ENCODE data around the gene IL5. TPM values are rescaled to one million over a fixed set of nuclear protein-coding genes. Genes with fewer than 3 reads are reported as not detected.

IL5 gene
- total and polyA plus RNA-seq, 4 donors, result not detected

DNA sequence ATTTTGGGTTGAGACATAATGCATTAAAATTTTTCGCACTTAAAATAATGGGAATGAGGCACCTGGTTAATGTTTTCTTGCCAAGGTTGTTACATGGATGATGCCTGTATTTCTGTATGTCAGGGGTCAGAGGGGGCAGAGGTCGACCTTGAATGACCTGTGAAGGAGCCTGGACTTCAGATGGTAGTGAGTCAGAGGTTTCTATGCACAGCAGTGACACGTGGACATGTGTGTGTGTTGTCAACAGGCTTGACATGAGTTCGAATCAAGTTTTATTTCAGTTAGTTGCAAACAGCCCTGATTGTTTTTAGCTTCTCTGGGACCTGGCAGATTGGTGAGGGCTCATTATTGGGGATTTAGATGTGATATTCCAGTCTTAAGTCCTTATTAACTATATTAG lies 3.6 kb downstream of the IL5 start:
- TF ChIP-seq, protein P1, sequence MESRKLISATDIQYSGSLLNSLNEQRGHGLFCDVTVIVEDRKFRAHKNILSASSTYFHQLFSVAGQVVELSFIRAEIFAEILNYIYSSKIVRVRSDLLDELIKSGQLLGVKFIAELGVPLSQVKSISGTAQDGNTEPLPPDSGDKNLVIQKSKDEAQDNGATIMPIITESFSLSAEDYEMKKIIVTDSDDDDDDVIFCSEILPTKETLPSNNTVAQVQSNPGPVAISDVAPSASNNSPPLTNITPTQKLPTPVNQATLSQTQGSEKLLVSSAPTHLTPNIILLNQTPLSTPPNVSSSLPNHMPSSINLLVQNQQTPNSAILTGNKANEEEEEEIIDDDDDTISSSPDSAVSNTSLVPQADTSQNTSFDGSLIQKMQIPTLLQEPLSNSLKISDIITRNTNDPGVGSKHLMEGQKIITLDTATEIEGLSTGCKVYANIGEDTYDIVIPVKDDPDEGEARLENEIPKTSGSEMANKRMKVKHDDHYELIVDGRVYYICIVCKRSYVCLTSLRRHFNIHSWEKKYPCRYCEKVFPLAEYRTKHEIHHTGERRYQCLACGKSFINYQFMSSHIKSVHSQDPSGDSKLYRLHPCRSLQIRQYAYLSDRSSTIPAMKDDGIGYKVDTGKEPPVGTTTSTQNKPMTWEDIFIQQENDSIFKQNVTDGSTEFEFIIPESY (IDR thresholded peaks at IDR 0.05), result no peak
- TF ChIP-seq FOXA2 (IDR thresholded peaks at IDR 0.05), result no peak
- no peak for TF ChIP-seq SP1 (IDR thresholded peaks at IDR 0.05)
- TF ChIP-seq YY1 (IDR thresholded peaks at IDR 0.05), result no peak
- no peak for TF ChIP-seq HNF4A (conservative IDR thresholded peaks at IDR 0.05)
- no peak for TF ChIP-seq RAD21 (IDR thresholded peaks at IDR 0.05)
- no peak for TF ChIP-seq GABPA (IDR thresholded peaks at IDR 0.05 in 1 of 2, conservative IDR thresholded peaks at IDR 0.05 in 1 of 2)
- no peak for TF ChIP-seq CTCF (IDR thresholded peaks at IDR 0.05; ENCODE audit: low read depth, low read length, missing input control)
- TF ChIP-seq NR2F2 (IDR thresholded peaks at IDR 0.05), result no peak
- TF ChIP-seq JUND (IDR thresholded peaks at IDR 0.05), result no peak
- TF ChIP-seq FOXA1 (IDR thresholded peaks at IDR 0.05), result no peak
- no peak for TF ChIP-seq EGR1 (IDR thresholded peaks at IDR 0.05; ENCODE audit: low read depth in 2 of 2)
- TF ChIP-seq, protein P2, sequence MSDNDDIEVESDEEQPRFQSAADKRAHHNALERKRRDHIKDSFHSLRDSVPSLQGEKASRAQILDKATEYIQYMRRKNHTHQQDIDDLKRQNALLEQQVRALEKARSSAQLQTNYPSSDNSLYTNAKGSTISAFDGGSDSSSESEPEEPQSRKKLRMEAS (IDR thresholded peaks at IDR 0.05), result no peak
- no peak for DNase-seq (ENCODE audit: low spot score)
- Histone ChIP-seq H3K36me3 (ENCODE audit: control insufficient read depth in 4 of 4, insufficient read depth in 3 of 4, low read depth in 1 of 4, low read length in 3 of 4) (no peaks in the 10 kb centered on the region), H3K9me3 (ENCODE audit: control insufficient read depth in 4 of 4, low read length in 3 of 4) (no peaks in the 10 kb centered on the region), H3K4me3 (ENCODE audit: low read depth in 1 of 3, low read length in 3 of 3) (no peak overlapping the region), H3K27me3 (ENCODE audit: control insufficient read depth in 4 of 4, insufficient read depth in 4 of 4, low read length in 3 of 4) (no peaks in the 10 kb centered on the region), H3K9ac (ENCODE audit: low read depth in 1 of 2, low read length in 2 of 2) (no peak overlapping the region), H3K4me1 (ENCODE audit: control insufficient read depth in 4 of 4, insufficient read depth in 4 of 4, low read length in 3 of 4) (no peaks in the 10 kb centered on the region), H3K27ac (ENCODE audit: low read depth in 1 of 2, low read length in 2 of 2) (no peak overlapping the region)
- WGBS, result 69% methylated on average over 4 of the region's 4 CpGs

GRCh38 chr5:132530946-132531345 lies 12.4 kb downstream of the IL5 start:
- Histone ChIP-seq H3K27me3 (ENCODE audit: control insufficient read depth in 4 of 4, insufficient read depth in 4 of 4, low read length in 3 of 4) (no peaks in the 10 kb centered on the region), H3K9me3 (ENCODE audit: control insufficient read depth in 4 of 4, low read length in 3 of 4) (no peaks in the 10 kb centered on the region), H3K9ac (ENCODE audit: low read depth in 1 of 2, low read length in 2 of 2) (no peak overlapping the region), H3K36me3 (ENCODE audit: control insufficient read depth in 4 of 4, insufficient read depth in 3 of 4, low read depth in 1 of 4, low read length in 3 of 4) (no peaks in the 10 kb centered on the region), H3K27ac (ENCODE audit: low read depth in 1 of 2, low read length in 2 of 2) (no peak overlapping the region), H3K4me3 (ENCODE audit: low read depth in 1 of 3, low read length in 3 of 3) (no peak overlapping the region), H3K4me1 (ENCODE audit: control insufficient read depth in 4 of 4, insufficient read depth in 4 of 4, low read length in 3 of 4) (peaks cover 0 to 7% (median 0%) of the 10 kb centered on the region in 4 donors)
- no peak for DNase-seq (ENCODE audit: low spot score)
- TF ChIP-seq SP1 (IDR thresholded peaks at IDR 0.05) (no peak), FOXA2 (IDR thresholded peaks at IDR 0.05) (no peak), RAD21 (IDR thresholded peaks at IDR 0.05) (no peak), TAF1 (conservative IDR thresholded peaks at IDR 0.05) (no peak), CTCF (IDR thresholded peaks at IDR 0.05; ENCODE audit: low read depth, low read length, missing input control) (no peak), HNF4G (IDR thresholded peaks at IDR 0.05) (no peak)
- TF ChIP-seq, protein P3, sequence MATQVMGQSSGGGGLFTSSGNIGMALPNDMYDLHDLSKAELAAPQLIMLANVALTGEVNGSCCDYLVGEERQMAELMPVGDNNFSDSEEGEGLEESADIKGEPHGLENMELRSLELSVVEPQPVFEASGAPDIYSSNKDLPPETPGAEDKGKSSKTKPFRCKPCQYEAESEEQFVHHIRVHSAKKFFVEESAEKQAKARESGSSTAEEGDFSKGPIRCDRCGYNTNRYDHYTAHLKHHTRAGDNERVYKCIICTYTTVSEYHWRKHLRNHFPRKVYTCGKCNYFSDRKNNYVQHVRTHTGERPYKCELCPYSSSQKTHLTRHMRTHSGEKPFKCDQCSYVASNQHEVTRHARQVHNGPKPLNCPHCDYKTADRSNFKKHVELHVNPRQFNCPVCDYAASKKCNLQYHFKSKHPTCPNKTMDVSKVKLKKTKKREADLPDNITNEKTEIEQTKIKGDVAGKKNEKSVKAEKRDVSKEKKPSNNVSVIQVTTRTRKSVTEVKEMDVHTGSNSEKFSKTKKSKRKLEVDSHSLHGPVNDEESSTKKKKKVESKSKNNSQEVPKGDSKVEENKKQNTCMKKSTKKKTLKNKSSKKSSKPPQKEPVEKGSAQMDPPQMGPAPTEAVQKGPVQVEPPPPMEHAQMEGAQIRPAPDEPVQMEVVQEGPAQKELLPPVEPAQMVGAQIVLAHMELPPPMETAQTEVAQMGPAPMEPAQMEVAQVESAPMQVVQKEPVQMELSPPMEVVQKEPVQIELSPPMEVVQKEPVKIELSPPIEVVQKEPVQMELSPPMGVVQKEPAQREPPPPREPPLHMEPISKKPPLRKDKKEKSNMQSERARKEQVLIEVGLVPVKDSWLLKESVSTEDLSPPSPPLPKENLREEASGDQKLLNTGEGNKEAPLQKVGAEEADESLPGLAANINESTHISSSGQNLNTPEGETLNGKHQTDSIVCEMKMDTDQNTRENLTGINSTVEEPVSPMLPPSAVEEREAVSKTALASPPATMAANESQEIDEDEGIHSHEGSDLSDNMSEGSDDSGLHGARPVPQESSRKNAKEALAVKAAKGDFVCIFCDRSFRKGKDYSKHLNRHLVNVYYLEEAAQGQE (IDR thresholded peaks at IDR 0.05), result no peak
- TF ChIP-seq, protein P1 (IDR thresholded peaks at IDR 0.05), result no peak
- TF ChIP-seq, protein P2 (IDR thresholded peaks at IDR 0.05), result no peak
- WGBS, result 83% methylated on average over 4 of the region's 4 CpGs
